Neural cell (in vitro differentiated cells): ENCODE data around the gene PIK3R6.

Experiments
- CTCF ChIP-seq: fragments of 450-650 bp; IDR thresholded peaks from 2 replicates; pipeline ENCODE4 v1.5.1; 2014; ENCODE audit warnings: antibody characterized with exemption, mild to moderate bottlenecking, moderate library complexity; ENCODE audit not compliant: poor library complexity, severe bottlenecking
- POLR2AphosphoS5 ChIP-seq: IDR thresholded peaks from 2 replicates; pipeline ENCODE4 v1.6.1; 2012
- TAF1 ChIP-seq: IDR thresholded peaks from 2 replicates; pipeline ENCODE4 v1.6.1; 2012; ENCODE audit warnings: low read depth

- TF ChIP-seq CTCF, result no peak
- TF ChIP-seq TAF1, result no peak
- no peak for TF ChIP-seq POLR2AphosphoS5
Observed at GRCh38 chr17:8868529-8868951, 1.1 kb upstream of the PIK3R6 start.
